ENCODE measurements around the gene DNAJC11. TPM values are rescaled to one million over a fixed set of nuclear protein-coding genes. Genes with fewer than 3 reads are reported as not detected.

Gene DNAJC11
- total RNA-seq, 1 experiment from 2014 or later: 75.6 TPM

GRCh38 chr1:6627031-6627430, 74.6 kb downstream of the DNAJC11 start:
- Histone ChIP-seq H3K27me3 (ENCODE audit: insufficient read depth, low read length) (no peaks in the 10 kb centered on the region), H2AFZ (ENCODE audit: low read depth, low read length, poor library complexity, severe bottlenecking) (no peak overlapping the region), H3K27ac (ENCODE audit: low read depth, low read length) (no peak overlapping the region), H3K9me2 (ENCODE audit: insufficient read depth) (no peaks in the 10 kb centered on the region), H3K4me1 (ENCODE audit: control insufficient read depth in 1 of 2, insufficient read depth in 2 of 2, low read length in 2 of 2) (peaks cover 0 to 18% of the 10 kb centered on the region in 2 experiments; a peak in 2 of 4 replicates), H3K9me3 (ENCODE audit: control insufficient read depth in 1 of 2, insufficient read depth in 1 of 2, low read depth in 1 of 2, low read length in 2 of 2) (no peaks in the 10 kb centered on the region), H3K9ac (ENCODE audit: low read length) (no peak overlapping the region), H3K36me3 (ENCODE audit: control insufficient read depth in 1 of 2, insufficient read depth in 2 of 2, low read length in 2 of 2) (peaks cover 13 to 17% of the 10 kb centered on the region in 2 experiments; a peak in 3 of 4 replicates), H3K79me2 (ENCODE audit: insufficient read depth, low read length) (peaks cover 48% of the 10 kb centered on the region), H3K4me2 (ENCODE audit: low read length) (no peak overlapping the region), H3K4me3 (replicated peaks in 1 of 2; ENCODE audit: low read depth in 1 of 2, low read length in 2 of 2) (no peak overlapping the region), H4K20me1 (ENCODE audit: insufficient read depth) (no peaks in the 10 kb centered on the region)
- no peak for ATAC-seq
- no peak for DNase-seq (ENCODE audit: low read depth, low spot score)
- ChIA-PET RAD21 (ENCODE audit: low non-redundant PET in 1 of 2, low total read pairs in 2 of 2, uncharacterized antibody in 2 of 2, unreplicated experiment in 2 of 2) (no interaction called here), CTCF (no interaction called here), POLR2A (no interaction called here)
- BruUV-seq (replicated peaks): no TSS peak
- TF ChIP-seq POLR2A (IDR thresholded peaks at IDR 0.05; ENCODE audit: borderline replicate concordance, extremely low read depth, insufficient read depth, insufficient read length) (no peak), SP1 (IDR thresholded peaks at IDR 0.05; ENCODE audit: low read depth) (no peak), REST (IDR thresholded peaks at IDR 0.05; ENCODE audit: low read depth) (no peak), RAD21 (IDR thresholded peaks at IDR 0.05; ENCODE audit: low read depth) (no peak), SIN3A (IDR thresholded peaks at IDR 0.05; ENCODE audit: low read depth) (no peak)
- intact Hi-C loops (cut with micrococcal nuclease): no loop called here

GRCh38 chr1:6625584-6626149, 75.9 kb downstream of the DNAJC11 start:
- DNase-seq (ENCODE audit: low read depth, low spot score): no peak
- intact Hi-C loops (cut with micrococcal nuclease): no loop called here
- Histone ChIP-seq H3K9me3 (ENCODE audit: control insufficient read depth in 1 of 2, insufficient read depth in 1 of 2, low read depth in 1 of 2, low read length in 2 of 2) (no peaks in the 10 kb centered on the region), H3K9me2 (ENCODE audit: insufficient read depth) (no peaks in the 10 kb centered on the region), H3K4me3 (replicated peaks in 1 of 2; ENCODE audit: low read depth in 1 of 2, low read length in 2 of 2) (peak overlapping the region; percentile 79 to 96), H3K79me2 (ENCODE audit: insufficient read depth, low read length) (peaks cover 59% of the 10 kb centered on the region), H3K4me1 (ENCODE audit: control insufficient read depth in 1 of 2, insufficient read depth in 2 of 2, low read length in 2 of 2) (peaks cover 0 to 18% of the 10 kb centered on the region in 2 experiments; a peak in 2 of 4 replicates), H3K27me3 (ENCODE audit: insufficient read depth, low read length) (no peaks in the 10 kb centered on the region), H3K36me3 (ENCODE audit: control insufficient read depth in 1 of 2, insufficient read depth in 2 of 2, low read length in 2 of 2) (peaks cover 20 to 25% of the 10 kb centered on the region in 2 experiments; a peak in 3 of 4 replicates), H3K9ac (ENCODE audit: low read length) (peak overlapping the region; percentile 85), H2AFZ (ENCODE audit: low read depth, low read length, poor library complexity, severe bottlenecking) (no peak overlapping the region), H4K20me1 (ENCODE audit: insufficient read depth) (no peaks in the 10 kb centered on the region), H3K4me2 (ENCODE audit: low read length) (peak overlapping the region; percentile 86), H3K27ac (ENCODE audit: low read depth, low read length) (peak overlapping the region; percentile 85)
- ATAC-seq: peak; percentile 4; the same call in 1 of the 2 replicates
- ChIA-PET RAD21 (ENCODE audit: low non-redundant PET in 1 of 2, low total read pairs in 2 of 2, uncharacterized antibody in 2 of 2, unreplicated experiment in 2 of 2) (no interaction called here), POLR2A (interaction anchor here (1.2 kb wide), 1 partner anchor 24 kb away, joined by 3 read pairs; no protein-coding TSS in a partner anchor), CTCF (no interaction called here)
- BruUV-seq (replicated peaks): no TSS peak
- TF ChIP-seq ZFX (IDR thresholded peaks at IDR 0.05) (peak; percentile 87; the same call in 1 of the 2 replicates), ELF1 (IDR thresholded peaks at IDR 0.05; ENCODE audit: borderline replicate concordance, low read depth) (no peak)

Measured in HCT116 (cell line).